ENCODE measurements around the gene SQSTM1. TPM values are rescaled to one million over a fixed set of nuclear protein-coding genes. Genes with fewer than 3 reads are reported as not detected.

SQSTM1 gene
- total and polyA plus RNA-seq, 11 donors = 177 to 747 (median 396) TPM

DNA sequence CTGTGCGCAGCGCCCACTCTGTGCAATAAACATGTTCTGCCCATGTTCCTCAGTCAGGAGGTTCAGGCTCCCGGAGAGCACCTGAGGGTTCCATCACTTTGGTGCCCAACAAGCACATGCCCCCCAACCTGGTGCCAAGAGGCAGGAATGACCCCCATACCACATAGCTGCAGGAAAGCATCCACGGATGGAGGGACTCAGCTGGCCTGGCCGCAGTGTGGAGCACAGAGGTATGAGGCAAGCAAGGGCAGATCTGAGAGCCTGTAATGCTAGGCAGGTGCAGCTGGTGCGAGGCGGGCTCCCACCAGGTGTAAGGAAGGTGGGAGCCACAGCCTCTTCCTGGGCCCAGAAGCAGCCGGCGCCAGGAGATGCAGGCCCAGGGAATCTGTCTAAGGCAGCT, 42.2 kb downstream of the SQSTM1 start:
- Histone ChIP-seq H3K9me3 (peaks cover 0 to 7% (median 0%) of the 10 kb centered on the region in 12 donors), H3K4me1 (peaks cover 0 to 20% (median 8%) of the 10 kb centered on the region in 12 donors), H3K27me3 (no peaks in the 10 kb centered on the region), H3K36me3 (peaks cover 0 to 57% (median 40%) of the 10 kb centered on the region in 9 donors), H3K27ac (no peak overlapping the region), H3K4me3 (no peak overlapping the region)
- TF ChIP-seq, protein P1, sequence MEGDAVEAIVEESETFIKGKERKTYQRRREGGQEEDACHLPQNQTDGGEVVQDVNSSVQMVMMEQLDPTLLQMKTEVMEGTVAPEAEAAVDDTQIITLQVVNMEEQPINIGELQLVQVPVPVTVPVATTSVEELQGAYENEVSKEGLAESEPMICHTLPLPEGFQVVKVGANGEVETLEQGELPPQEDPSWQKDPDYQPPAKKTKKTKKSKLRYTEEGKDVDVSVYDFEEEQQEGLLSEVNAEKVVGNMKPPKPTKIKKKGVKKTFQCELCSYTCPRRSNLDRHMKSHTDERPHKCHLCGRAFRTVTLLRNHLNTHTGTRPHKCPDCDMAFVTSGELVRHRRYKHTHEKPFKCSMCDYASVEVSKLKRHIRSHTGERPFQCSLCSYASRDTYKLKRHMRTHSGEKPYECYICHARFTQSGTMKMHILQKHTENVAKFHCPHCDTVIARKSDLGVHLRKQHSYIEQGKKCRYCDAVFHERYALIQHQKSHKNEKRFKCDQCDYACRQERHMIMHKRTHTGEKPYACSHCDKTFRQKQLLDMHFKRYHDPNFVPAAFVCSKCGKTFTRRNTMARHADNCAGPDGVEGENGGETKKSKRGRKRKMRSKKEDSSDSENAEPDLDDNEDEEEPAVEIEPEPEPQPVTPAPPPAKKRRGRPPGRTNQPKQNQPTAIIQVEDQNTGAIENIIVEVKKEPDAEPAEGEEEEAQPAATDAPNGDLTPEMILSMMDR (IDR thresholded peaks at IDR 0.05) = no peak
- TF ChIP-seq POLR2A (IDR thresholded peaks at IDR 0.05) = no peak
- DNase-seq = no peak
- WGBS, 4 donors = 97 to 99% (median 98%) methylated on average over 5 to 9 of the region's 9 CpGs
- intact Hi-C loops (cut with DNase I) = no loop called here
- ATAC-seq = no peak

GRCh38 chr5:179863449-179864085, 42.9 kb downstream of the SQSTM1 start:
- peaks cover 0 to 15% (median 7%) of the 10 kb centered on the region in 12 donors for H3K4me1 ChIP-seq
- TF ChIP-seq, protein P1 (IDR thresholded peaks at IDR 0.05) = no peak
- TF ChIP-seq POLR2A (IDR thresholded peaks at IDR 0.05) = no peak
- intact Hi-C loops (cut with DNase I) = no loop called here
- H3K27me3 ChIP-seq = no peaks in the 10 kb centered on the region
- H3K4me3 ChIP-seq = no peak overlapping the region
- H3K36me3 ChIP-seq = peaks cover 0 to 63% (median 41%) of the 10 kb centered on the region in 9 donors
- H3K27ac ChIP-seq = no peak overlapping the region
- no peak for ATAC-seq
- H3K9me3 ChIP-seq = peaks cover 0 to 7% (median 0%) of the 10 kb centered on the region in 12 donors
- DNase-seq = no peak
- WGBS, 4 donors = 95 to 98% (median 96%) methylated on average over 26 to 31 of the region's 31 CpGs

DNA sequence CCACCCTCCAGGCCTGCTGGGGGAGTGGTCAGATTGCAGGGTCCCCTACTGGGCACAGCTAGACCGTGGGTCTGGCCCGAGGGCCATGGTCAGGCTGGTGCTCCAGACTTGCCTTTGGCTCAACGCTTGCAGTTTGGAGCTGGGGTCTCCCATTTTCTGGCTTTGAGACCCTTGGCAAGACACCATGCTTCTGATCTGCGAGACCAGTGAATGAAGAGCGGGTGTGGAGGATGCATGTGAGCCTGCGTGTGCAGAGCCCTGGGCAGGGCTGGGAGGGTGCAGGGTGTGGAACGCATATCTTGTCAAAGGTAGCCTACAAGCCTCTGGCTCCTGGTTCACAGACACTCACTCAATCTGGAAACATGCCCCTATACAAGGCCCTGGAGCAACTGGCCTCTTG, 44.0 kb downstream of the SQSTM1 start:
- no peak for ATAC-seq
- Histone ChIP-seq H3K4me3 (no peak overlapping the region), H3K27me3 (no peaks in the 10 kb centered on the region), H3K27ac (no peak overlapping the region), H3K36me3 (peaks cover 0 to 74% (median 44%) of the 10 kb centered on the region in 9 donors), H3K4me1 (peaks cover 0 to 8% (median 4%) of the 10 kb centered on the region in 12 donors), H3K9me3 (peaks cover 0 to 7% (median 0%) of the 10 kb centered on the region in 12 donors)
- TF ChIP-seq, protein P1 (IDR thresholded peaks at IDR 0.05) = no peak
- no peak for TF ChIP-seq POLR2A (IDR thresholded peaks at IDR 0.05)
- 96 to 100% (median 97%) methylated on average over 7 of the region's 7 CpGs for WGBS, 4 donors
- DNase-seq = no peak
- intact Hi-C loops (cut with DNase I) = loop anchor here in 1 of 10 donors (5.0 kb wide), 1 partner anchor 43 kb away; the partner anchor contains the start of gene TBC1D9B

DNA sequence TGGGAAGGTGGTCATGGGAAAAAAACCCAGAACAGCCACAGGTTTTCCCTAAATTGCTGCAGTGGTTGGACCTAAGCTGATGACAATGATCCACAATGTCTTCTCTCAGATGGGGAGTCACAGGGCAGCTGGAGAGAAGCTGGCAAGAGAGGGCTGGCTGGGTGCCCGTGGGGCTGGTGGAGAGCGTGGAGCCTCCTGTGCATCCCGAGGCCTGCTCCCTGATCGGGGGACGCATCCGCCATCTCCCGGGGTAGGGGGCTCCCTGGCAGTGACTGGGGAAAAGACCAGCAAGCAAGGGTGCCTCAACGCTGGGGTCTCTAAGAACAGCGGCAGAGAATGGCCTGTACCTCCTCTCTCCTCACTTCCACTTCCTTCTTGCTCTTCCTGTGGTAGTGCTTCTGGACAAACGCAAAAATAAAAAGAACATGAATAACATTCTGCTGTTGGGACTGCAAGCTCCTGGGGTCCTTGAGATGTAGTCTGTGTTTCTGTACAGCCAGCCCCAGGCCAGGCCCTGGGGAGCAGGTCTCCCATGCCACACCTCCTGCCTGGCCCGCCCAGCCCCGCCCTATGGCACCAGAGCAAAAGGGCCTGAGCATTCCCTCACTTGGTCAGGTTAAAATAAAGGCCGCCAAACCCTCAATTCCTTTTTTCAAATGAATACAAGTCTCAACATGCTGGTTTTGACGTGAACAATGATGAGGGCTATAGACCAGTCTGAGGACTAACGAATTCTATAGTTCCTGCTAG, 45.0 kb downstream of the SQSTM1 start:
- Histone ChIP-seq H3K9me3 (peaks cover 0 to 7% (median 0%) of the 10 kb centered on the region in 12 donors), H3K36me3 (peaks cover 0 to 84% (median 48%) of the 10 kb centered on the region in 9 donors), H3K27me3 (no peaks in the 10 kb centered on the region), H3K4me3 (no peak overlapping the region), H3K27ac (no peak overlapping the region), H3K4me1 (peaks cover 0 to 11% (median 0%) of the 10 kb centered on the region in 12 donors)
- no peak for DNase-seq
- ATAC-seq = no peak
- no peak for TF ChIP-seq POLR2A (IDR thresholded peaks at IDR 0.05)
- TF ChIP-seq, protein P1 (IDR thresholded peaks at IDR 0.05) = no peak
- WGBS, 4 donors = 89 to 95% (median 91%) methylated on average over 13 to 15 of the region's 15 CpGs
- intact Hi-C loops (cut with DNase I) = loop anchor here in 1 of 10 donors (5.0 kb wide), 1 partner anchor 42 kb away; the partner anchor contains the start of gene TBC1D9B
